ENCODE data around the gene OR2AP1. TPM values are rescaled to one million over a fixed set of nuclear protein-coding genes. Genes with fewer than 3 reads are reported as not detected.
A peak's percentile ranks its signal among the peaks of the same experiment; 100 is the strongest.

The OR2AP1 gene
- total RNA-seq, 4 donors from 2014 or later = not detected

- no peak for DNase-seq
- H3K36me3 ChIP-seq = no peaks in the 10 kb centered on the region
- TF ChIP-seq POLR2A (IDR thresholded peaks at IDR 0.05) (no peak), CTCF (IDR thresholded peaks at IDR 0.05) (no peak)
- no peak overlapping the region for H3K4me3 ChIP-seq (replicated peaks in 1 of 3)
- H3K4me1 ChIP-seq = no peaks in the 10 kb centered on the region
- 61 to 75% methylated on average over 2 of the region's 2 CpGs for WGBS, 2 donors
- intact Hi-C loops (cut with DNase I) = no loop called here
- no peaks in the 10 kb centered on the region for H3K9me3 ChIP-seq
- H3K27me3 ChIP-seq = no peaks in the 10 kb centered on the region
- H3K27ac ChIP-seq = no peak overlapping the region
Measured at GRCh38 chr12:55612646-55613045, 40.4 kb downstream of the OR2AP1 start.

- no peaks in the 10 kb centered on the region for H3K4me1 ChIP-seq
- WGBS, 2 donors = 94 to 96% methylated on average over 1 of the region's 1 CpG
- H3K27ac ChIP-seq = no peak overlapping the region
- no peaks in the 10 kb centered on the region for H3K9me3 ChIP-seq
- no peak for TF ChIP-seq CTCF (IDR thresholded peaks at IDR 0.05)
- no peak for TF ChIP-seq POLR2A (IDR thresholded peaks at IDR 0.05)
- no peak for DNase-seq
- no peaks in the 10 kb centered on the region for H3K36me3 ChIP-seq
- intact Hi-C loops (cut with DNase I) = loop anchor here (5.0 kb wide), 1 partner anchor 422 kb away; no protein-coding TSS in a partner anchor
- H3K4me3 ChIP-seq (replicated peaks in 1 of 3) = no peak overlapping the region
- no peaks in the 10 kb centered on the region for H3K27me3 ChIP-seq
Measured at GRCh38 chr12:55614764-55615163, 42.5 kb downstream of the OR2AP1 start.

DNA sequence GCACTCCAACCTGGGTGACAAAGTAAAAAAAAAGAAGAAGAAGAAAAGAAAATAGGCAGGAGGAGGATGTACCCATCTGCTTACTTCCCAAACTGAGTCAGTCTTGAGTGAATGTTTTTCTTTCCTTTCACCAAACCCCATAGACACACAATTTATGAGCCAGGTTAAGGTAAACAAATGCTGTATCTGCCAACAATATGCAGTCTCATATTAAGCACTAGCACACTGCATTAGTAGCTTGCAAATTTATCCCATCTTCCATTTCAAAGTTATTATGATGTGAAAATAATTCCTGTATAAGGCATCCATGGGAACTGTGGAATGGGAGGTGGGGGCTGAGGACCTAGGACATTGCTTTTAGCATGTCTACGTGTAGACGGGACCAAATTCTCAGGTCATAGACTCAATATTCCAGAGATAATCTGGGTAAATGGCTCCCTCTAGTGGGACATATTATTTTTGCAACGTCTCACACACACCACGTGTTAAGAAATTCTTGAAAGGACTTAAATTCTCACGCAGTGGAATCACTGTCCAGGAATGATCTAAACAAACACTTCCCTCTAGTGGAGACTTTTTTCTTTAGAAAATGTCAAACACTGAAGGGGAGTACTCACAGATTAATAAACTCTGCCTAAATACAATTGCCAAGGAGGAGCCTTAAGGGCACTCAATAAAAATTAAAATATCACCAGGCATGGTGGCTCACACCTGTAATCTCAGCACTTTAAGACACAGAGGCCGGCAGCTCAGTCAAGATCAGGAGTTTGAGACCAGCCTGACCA, 47.3 kb downstream of the OR2AP1 start:
- peak; percentile 11 to 14 for DNase-seq

DNA sequence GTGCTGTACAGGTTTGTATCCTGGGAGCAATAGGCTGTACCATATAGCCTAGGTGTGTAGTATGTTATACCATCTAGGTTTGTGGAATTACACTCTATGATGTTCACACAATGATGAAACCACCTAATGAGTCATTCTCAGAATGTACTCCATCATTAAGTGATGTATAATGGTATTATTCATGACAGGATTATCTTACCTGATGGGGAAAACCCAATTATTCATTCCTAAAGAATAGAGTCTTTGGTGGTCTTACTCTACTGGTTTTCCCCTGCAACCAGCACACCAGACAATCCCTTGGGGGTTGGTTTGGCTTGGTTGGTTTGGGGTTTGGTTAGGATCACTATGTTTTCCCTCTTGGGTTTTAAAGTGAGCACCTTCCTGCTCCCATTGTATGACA, 51.8 kb downstream of the OR2AP1 start:
- intact Hi-C loops (cut with DNase I) = no loop called here
- Histone ChIP-seq H3K27ac (no peak overlapping the region), H3K4me3 (replicated peaks in 1 of 3) (no peak overlapping the region), H3K4me1 (no peaks in the 10 kb centered on the region), H3K36me3 (no peaks in the 10 kb centered on the region), H3K9me3 (no peaks in the 10 kb centered on the region), H3K27me3 (no peaks in the 10 kb centered on the region)
- TF ChIP-seq CTCF (IDR thresholded peaks at IDR 0.05) (no peak), POLR2A (IDR thresholded peaks at IDR 0.05) (no peak)
- DNase-seq = no peak

More for the DNA sequence above, 47.3 kb downstream of the OR2AP1 start:
- intact Hi-C loops (cut with DNase I) = loop anchor here (5.0 kb wide), 1 partner anchor 427 kb away; no protein-coding TSS in a partner anchor
- Histone ChIP-seq H3K9me3 (no peaks in the 10 kb centered on the region), H3K36me3 (no peaks in the 10 kb centered on the region), H3K27me3 (no peaks in the 10 kb centered on the region), H3K27ac (no peak overlapping the region), H3K4me1 (no peaks in the 10 kb centered on the region), H3K4me3 (replicated peaks in 1 of 3) (no peak overlapping the region)
- TF ChIP-seq CTCF (IDR thresholded peaks at IDR 0.05) (peak; percentile 64 to 93 (median 77)), POLR2A (IDR thresholded peaks at IDR 0.05) (no peak)
- 3 to 5% methylated on average over 6 of the region's 6 CpGs for WGBS, 2 donors

Other genes with a start within 250 kb of the OR2AP1 start
- gene OR6C3, start 241.7 kb upstream of the OR2AP1 start, total RNA-seq = not detected
- gene OR6C75, start 209.5 kb upstream of the OR2AP1 start, total RNA-seq = not detected
- not detected for gene OR6C65, start 171.9 kb upstream of the OR2AP1 start, total RNA-seq
- gene OR6C76, start 146.2 kb upstream of the OR2AP1 start, total RNA-seq = not detected
- not detected for gene OR6C2, start 128.4 kb upstream of the OR2AP1 start, total RNA-seq
- gene OR6C70, start 102.3 kb upstream of the OR2AP1 start, total RNA-seq = not detected
- not detected for gene OR6C68, start 80.1 kb upstream of the OR2AP1 start, total RNA-seq
- gene OR6C4, start 22.9 kb upstream of the OR2AP1 start, total RNA-seq = not detected
- not detected for gene OR10P1, start 64.4 kb downstream of the OR2AP1 start, total RNA-seq
- 10 to 100 TPM in 2 of 4 donors, 1 to 10 TPM in 2; 7.9 to 16.9 (median 9.8) TPM for gene ITGA7, start 135.4 kb downstream of the OR2AP1 start, total RNA-seq
- gene BLOC1S1, start 143.6 kb downstream of the OR2AP1 start, total RNA-seq = 100 to 1,000 TPM; 117 to 440 (median 246) TPM
- gene RDH5, start 147.9 kb downstream of the OR2AP1 start, total RNA-seq = 1 to 10 TPM in 3 of 4 donors, under 1 TPM in 1; 0.94 to 9.7 (median 6.8) TPM
- 1,000 to 10,000 TPM in 3 of 4 donors, 100 to 1,000 TPM in 1; 683 to 1,145 (median 1,122) TPM for gene CD63, start 156.5 kb downstream of the OR2AP1 start, total RNA-seq
- 1 to 10 TPM; 4.8 to 7.5 (median 6.7) TPM for gene GDF11, start 170.7 kb downstream of the OR2AP1 start, total RNA-seq
- gene SARNP, start 245.3 kb downstream of the OR2AP1 start, total RNA-seq = 10 to 100 TPM; 33.6 to 61.0 (median 52.3) TPM
- gene ORMDL2, start 245.6 kb downstream of the OR2AP1 start, total RNA-seq = 10 to 100 TPM; 17.7 to 39.2 (median 23.4) TPM

Measured in thyroid gland (tissue), 4 donors.